A549 (cell line): ENCODE results near the gene NQO2. TPM values are rescaled to one million over a fixed set of nuclear protein-coding genes. Genes with fewer than 3 reads are reported as not detected.

Experiments used
- ATAC-seq, 2 experiments: fragments of 200-7000 bp in 1 of 2; fragments of >200 bp in 1 of 2; cut with Nextera tagmentation in 1 of 2; cut with Tn5 transposase in 1 of 2; 3 replicates each; pipeline versions ENCODE4 v1.8.0 to v1.9.1; 2018 to 2020; ENCODE audit warnings: mild to moderate bottlenecking in 1 of 2, moderate library complexity in 1 of 2
- CTCF ChIA-PET: fragments of 300-600 bp; sonication (Branson Sonifier 250); formaldehyde crosslinking; extraction: SDS; loops from one replicate; lab custom pipeline; 2021; ENCODE audit warnings: antibody characterized with exemption, inconsistent platforms; lab: Yijun Ruan, JAX
- POLR2A ChIA-PET: fragments of 350-600 bp; formaldehyde crosslinking; extraction: SDS; loops from one replicate; lab custom pipeline; 2021; ENCODE audit warnings: antibody characterized with exemption, inconsistent platforms; lab: Yijun Ruan, JAX
- DNase-seq, 2 experiments: peaks; one replicate each; pipeline versions ENCODE4 v3.0.0 to v3.0.0-alpha.2; 2011 to 2016; ENCODE audit warnings: low read depth in 1 of 2, low spot score in 1 of 2
- FAIRE-seq: peaks from 2 replicates; lab custom pipeline; 2011; peaks lifted over from hg19 to GRCh38; lab: Jason Lieb, UNC
- H3K27ac ChIP-seq, 2 experiments: fragments of >200 bp; sonication (Bioruptor Twin); formaldehyde crosslinking; 3 replicates each; pipeline ENCODE4 v1.5.1; 2016 to 2017
- H3K4me1 ChIP-seq: fragments of >200 bp; sonication (Bioruptor Twin); formaldehyde crosslinking; 3 replicates; pipeline ENCODE4 v1.6.1; 2016
- H3K4me2 ChIP-seq: fragments of >200 bp; sonication (Bioruptor Twin); formaldehyde crosslinking; 3 replicates; pipeline ENCODE4 v1.6.1; 2016
- H3K4me3 ChIP-seq: fragments of >200 bp; sonication (Bioruptor Twin); formaldehyde crosslinking; 3 replicates; pipeline ENCODE4 v1.5.1; 2016
- H3K9me3 ChIP-seq: fragments of >200 bp; sonication (Bioruptor Twin); formaldehyde crosslinking; 3 replicates; pipeline ENCODE4 v1.6.1; 2016
- CBX2 ChIP-seq: fragments of 200-600 bp; sonication (generic); IDR thresholded peaks from 2 replicates; pipeline ENCODE4 v1.6.1; 2016; ENCODE audit warnings: low read depth, mild to moderate bottlenecking, borderline replicate concordance
- CEBPB ChIP-seq, 2 experiments: fragments of >200 bp in 1 of 2; sonication (Bioruptor Twin) in 1 of 2; formaldehyde crosslinking in 1 of 2; IDR thresholded peaks; 2 replicates each; pipeline ENCODE4 v1.6.1; 2012 to 2016
- CHD2 ChIP-seq: fragments of 150-350 bp; IDR thresholded peaks from 2 replicates; pipeline ENCODE4 v1.6.1; 2014; ENCODE audit warnings: low read length; ENCODE audit not compliant: partially characterized antibody
- CHD4 ChIP-seq: fragments of 200-600 bp; sonication (generic); IDR thresholded peaks from 2 replicates; pipeline ENCODE4 v1.6.1; 2016; ENCODE audit warnings: antibody characterized with exemption, mild to moderate bottlenecking, borderline replicate concordance
- EHF ChIP-seq: fragments of 250-450 bp; sonication (Bioruptor Pico); IDR thresholded peaks from 2 replicates; pipeline ENCODE4 v1.5.0; 2020; ENCODE audit warnings: mild to moderate bottlenecking
- ESRRA ChIP-seq: fragments of 150-350 bp; IDR thresholded peaks from 2 replicates; pipeline ENCODE4 v1.6.1; 2014; ENCODE audit warnings: mild to moderate bottlenecking, low read length, borderline replicate concordance
- FOSL2 ChIP-seq, 2 experiments: fragments of 450-650 bp in 1 of 2; fragments of >200 bp in 1 of 2; sonication (Bioruptor Twin) in 1 of 2; formaldehyde crosslinking; IDR thresholded peaks; 2 replicates each; pipeline versions ENCODE4 v1.5.0 to v1.6.1; 2016 to 2020; ENCODE audit warnings: mild to moderate bottlenecking in 1 of 2, moderate library complexity in 1 of 2
- HMGXB4 ChIP-seq: fragments of 250-450 bp; sonication (Bioruptor Pico); IDR thresholded peaks from 2 replicates; pipeline ENCODE4 v1.5.0; 2021; ENCODE audit warnings: mild to moderate bottlenecking, moderate library complexity, borderline replicate concordance
- HOXA7 ChIP-seq: fragments of 250-450 bp; sonication (Bioruptor Pico); IDR thresholded peaks from 2 replicates; pipeline ENCODE4 v1.5.0; 2020; ENCODE audit warnings: mild to moderate bottlenecking, moderate library complexity
- HOXB13 ChIP-seq: fragments of 250-450 bp; sonication (Bioruptor Pico); IDR thresholded peaks from 2 replicates; pipeline ENCODE4 v1.5.0; 2020; ENCODE audit warnings: low read depth, mild to moderate bottlenecking, moderate library complexity
- MAFK ChIP-seq: fragments of 450-650 bp; IDR thresholded peaks from 2 replicates; pipeline ENCODE4 v1.6.1; 2014; ENCODE audit not compliant: partially characterized antibody
- NFE2L2 ChIP-seq: fragments of 150-350 bp; conservative IDR thresholded peaks from 2 replicates; pipeline ENCODE4 v1.6.1; 2014; ENCODE audit warnings: low read length
- NR3C1 ChIP-seq: fragments of >200 bp; sonication (Bioruptor Twin); formaldehyde crosslinking; IDR thresholded peaks from 3 replicates; pipeline ENCODE4 v1.6.1; 2017
- PHF8 ChIP-seq: fragments of 200-600 bp; sonication (generic); IDR thresholded peaks from 2 replicates; pipeline ENCODE4 v1.6.1; 2016; ENCODE audit warnings: low read depth, mild to moderate bottlenecking, antibody characterized with exemption, moderate library complexity, borderline replicate concordance
- POLR2AphosphoS2 ChIP-seq: conservative IDR thresholded peaks from 2 replicates; pipeline ENCODE4 v1.6.1; 2012; ENCODE audit warnings: low read length, improper control_type of control experiment, inconsistent platforms
- RAD21 ChIP-seq, 2 experiments: fragments of >200 bp in 1 of 2; sonication (Bioruptor Twin) in 1 of 2; formaldehyde crosslinking in 1 of 2; IDR thresholded peaks in 1 of 2; conservative IDR thresholded peaks in 1 of 2; 2 replicates in 1 of 2; 3 replicates in 1 of 2; pipeline ENCODE4 v1.6.1; 2012 to 2018; ENCODE audit warnings: inconsistent platforms in 1 of 2
- RARB ChIP-seq: fragments of 250-450 bp; sonication (Bioruptor Pico); IDR thresholded peaks from 2 replicates; pipeline ENCODE4 v1.8.0; 2021; ENCODE audit warnings: mild to moderate bottlenecking, moderate library complexity
- SMC3 ChIP-seq: fragments of >200 bp; sonication (Bioruptor Twin); formaldehyde crosslinking; IDR thresholded peaks from 3 replicates; pipeline ENCODE4 v1.6.1; 2018; ENCODE audit warnings: inconsistent platforms
- SREBF2 ChIP-seq: fragments of 450-650 bp; IDR thresholded peaks from 2 replicates; pipeline ENCODE4 v1.6.1; 2014; ENCODE audit warnings: mild to moderate bottlenecking, moderate library complexity
- TFCP2L1 ChIP-seq: fragments of 250-450 bp; sonication (Bioruptor Pico); IDR thresholded peaks from 2 replicates; pipeline ENCODE4 v1.5.0; 2021; ENCODE audit warnings: mild to moderate bottlenecking
- USF2 ChIP-seq: fragments of 450-650 bp; IDR thresholded peaks from 2 replicates; pipeline ENCODE4 v1.6.1; 2014; ENCODE audit warnings: antibody characterized with exemption
- ZC3H11A ChIP-seq: fragments of 450-650 bp; IDR thresholded peaks from 2 replicates; pipeline ENCODE4 v1.6.1; 2014; ENCODE audit warnings: antibody characterized with exemption, mild to moderate bottlenecking
- ZNF302 ChIP-seq: fragments of 250-450 bp; sonication (Bioruptor Pico); IDR thresholded peaks from 2 replicates; pipeline ENCODE4 v1.9.0; 2021; ENCODE audit warnings: inconsistent platforms, mild to moderate bottlenecking, moderate library complexity
- WGBS: methylation state at CpG from one replicate; pipeline ENCODE4 v1.1.6; 2017; ENCODE audit errors: missing lambda C conversion rate; 5-methylcytosine and 5-hydroxymethylcytosine counted together
- polyA plus RNA-seq, 4 experiments: library from polyadenylated mRNA; depleted of rRNA in 3 of 4; stranded (reverse); fragments of >200 nt; fragmentation: RNase III in 1 of 4; extraction: RNeasy Plus Mini Kit Qiagen cat#74134 plus additional on column Dnase treatment in 1 of 4; gene quantifications; 2 replicates in 3 of 4; 3 replicates in 1 of 4; pipeline ENCODE4 v1.2.3, GENCODE V29; 2011 to 2017
- TF ChIP-seq, protein P1 (sequence below): IDR thresholded peaks from 2 replicates; pipeline ENCODE4 v1.6.1; 2012; ENCODE audit warnings: low read depth, borderline replicate concordance
- TF ChIP-seq, protein P2 (sequence below): IDR thresholded peaks from 2 replicates; pipeline ENCODE4 v1.6.1; 2012
- TF ChIP-seq, protein P3 (sequence below): fragments of >200 bp; sonication (Bioruptor Twin); formaldehyde crosslinking; IDR thresholded peaks from 3 replicates; pipeline ENCODE4 v1.6.1; 2016

NQO2 gene
- polyA plus RNA-seq, 2 of the 4 experiments (the other 2 are of a cell fraction) = 67.2 to 86.5 TPM

DNA sequence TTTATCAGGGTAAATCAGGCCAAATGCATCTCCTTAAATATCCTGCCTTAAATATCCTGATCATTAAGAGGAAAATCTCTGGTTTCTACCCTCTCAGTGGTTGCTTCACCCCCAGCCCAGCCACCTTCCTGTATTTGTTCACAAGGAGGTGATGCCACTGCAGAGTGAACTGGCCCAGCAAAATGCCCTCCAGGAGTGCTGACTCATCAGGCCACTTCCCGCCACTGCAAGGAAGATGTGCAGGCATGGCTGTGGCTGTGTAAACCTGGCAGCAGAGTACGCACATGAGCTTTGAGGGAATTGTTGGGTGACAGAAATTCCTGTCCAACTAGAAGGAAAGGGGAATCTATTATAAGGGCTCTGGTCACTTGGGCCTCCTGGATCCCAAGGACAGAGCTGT lies 13.8 kb downstream of the NQO2 start:
- TF ChIP-seq SREBF2 (no peak), NR3C1 (no peak), FOSL2 (IDR thresholded peaks at IDR 0.05) (no peak), FOSL2 (CRISPR knock-in tag; IDR thresholded peaks at IDR 0.05) (peak; percentile 41), CEBPB (IDR thresholded peaks at IDR 0.05) (0 out of 4 replicates have a peak, but pooled peaks of 1 of the 2 experiments have one; percentile 11), MAFK (peak; percentile 97)
- TF ChIP-seq, protein P1, sequence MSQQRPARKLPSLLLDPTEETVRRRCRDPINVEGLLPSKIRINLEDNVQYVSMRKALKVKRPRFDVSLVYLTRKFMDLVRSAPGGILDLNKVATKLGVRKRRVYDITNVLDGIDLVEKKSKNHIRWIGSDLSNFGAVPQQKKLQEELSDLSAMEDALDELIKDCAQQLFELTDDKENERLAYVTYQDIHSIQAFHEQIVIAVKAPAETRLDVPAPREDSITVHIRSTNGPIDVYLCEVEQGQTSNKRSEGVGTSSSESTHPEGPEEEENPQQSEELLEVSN = peak; percentile 68
- TF ChIP-seq, protein P2, sequence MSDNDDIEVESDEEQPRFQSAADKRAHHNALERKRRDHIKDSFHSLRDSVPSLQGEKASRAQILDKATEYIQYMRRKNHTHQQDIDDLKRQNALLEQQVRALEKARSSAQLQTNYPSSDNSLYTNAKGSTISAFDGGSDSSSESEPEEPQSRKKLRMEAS = peak; percentile 64; the same call in 1 of the 2 replicates
- TF ChIP-seq, all 56 proteins: peak for 5
- DNase-seq (peak; percentile 40 to 66), ATAC-seq (peak; percentile 72 to 78), FAIRE-seq (no peak)
- H3K4me1 ChIP-seq = peaks cover 15% of the 10 kb centered on the region
- peak overlapping the region; percentile 32; the same call in 2 of the 3 replicates for H3K4me2 ChIP-seq
- peak overlapping the region; percentile 62 to 85; a peak in 5 of 6 replicates for H3K27ac ChIP-seq
- peaks cover 10% of the 10 kb centered on the region; the same call in 1 of the 3 replicates for H3K9me3 ChIP-seq
- no peak overlapping the region for H3K4me3 ChIP-seq
- POLR2A ChIA-PET = interaction anchor here (1.1 kb wide), 1 partner anchor 12 kb away, joined by 3 read pairs; no protein-coding TSS in a partner anchor
- CTCF ChIA-PET = no interaction called here
- WGBS = 43% methylated on average over 2 of the region's 2 CpGs

- CTCF ChIA-PET = no interaction called here
- FAIRE-seq (no peak), DNase-seq (no peak), ATAC-seq (no peak; a peak in 1 of 6 replicates)
- Histone ChIP-seq H3K4me2 (peak overlapping the region; percentile 32; the same call in 1 of the 3 replicates), H3K4me1 (peaks cover 15% of the 10 kb centered on the region), H3K9me3 (peaks cover 10% of the 10 kb centered on the region; the same call in 1 of the 3 replicates), H3K4me3 (no peak overlapping the region), H3K27ac (peak overlapping the region; percentile 62 to 85; a peak in 5 of 6 replicates)
- no peak for TF ChIP-seq RAD21 (conservative IDR thresholded peaks at IDR 0.05 in 1 of 2, IDR thresholded peaks at IDR 0.05 in 1 of 2)
- TF ChIP-seq RARB (CRISPR knock-in tag) = no peak
- no peak for TF ChIP-seq HMGXB4 (CRISPR knock-in tag)
- TF ChIP-seq CBX2 = no peak
- TF ChIP-seq NFE2L2 = no peak
- no peak for TF ChIP-seq CHD2
- no peak for TF ChIP-seq ESRRA
- no peak for TF ChIP-seq SMC3
- TF ChIP-seq ZC3H11A = no peak
- TF ChIP-seq PHF8 = no peak
- TF ChIP-seq CHD4 = no peak
- POLR2A ChIA-PET = interaction anchor here (1.1 kb wide), 1 partner anchor 12 kb away, joined by 3 read pairs; no protein-coding TSS in a partner anchor
- WGBS = 95% methylated on average over 18 of the region's 18 CpGs
Measured at GRCh38 chr6:3013901-3014674, 14.4 kb downstream of the NQO2 start.

DNA sequence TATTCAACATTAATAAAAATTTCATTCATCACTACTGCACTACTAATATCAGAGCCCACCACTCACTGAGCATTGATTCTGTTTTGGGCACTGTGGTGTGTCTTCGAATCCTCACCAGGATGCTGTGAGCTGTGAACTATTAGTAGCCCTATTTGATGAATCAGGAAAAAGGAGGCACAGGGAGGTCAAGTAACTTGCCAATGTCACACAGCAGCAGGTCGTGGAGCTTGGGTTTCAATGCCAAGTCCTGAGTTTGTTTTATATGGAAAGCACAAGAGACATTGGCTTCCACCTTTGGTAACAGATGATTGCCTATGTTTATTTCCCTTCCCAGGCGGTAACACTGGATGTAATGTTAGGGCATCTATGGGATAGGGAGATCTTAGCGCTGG lies 15.0 kb downstream of the NQO2 start:
- Histone ChIP-seq H3K4me2 (no peak overlapping the region), H3K4me3 (no peak overlapping the region), H3K4me1 (peaks cover 15% of the 10 kb centered on the region), H3K9me3 (peaks cover 10% of the 10 kb centered on the region; the same call in 1 of the 3 replicates), H3K27ac (no peak overlapping the region)
- POLR2A ChIA-PET = no interaction called here
- CTCF ChIA-PET = interaction anchor here (1.5 to 1.6 kb wide), 2 partner anchors 54 to 62 kb away, joined by 4 read pairs; partner anchors contain the start of gene RIPK1
- FAIRE-seq = no peak
- no peak for DNase-seq
- no peak for ATAC-seq
- WGBS = 86% methylated on average over 4 of the region's 4 CpGs
- TF ChIP-seq USF2 (no peak), ZC3H11A (no peak), ZNF302 (CRISPR knock-in tag) (no peak), RARB (CRISPR knock-in tag) (no peak), HOXB13 (CRISPR knock-in tag) (no peak), POLR2AphosphoS2 (no peak), HOXA7 (no peak), EHF (CRISPR knock-in tag) (no peak), CEBPB (IDR thresholded peaks at IDR 0.05) (no peak), TFCP2L1 (CRISPR knock-in tag) (no peak), SREBF2 (no peak)
- TF ChIP-seq, protein P3, sequence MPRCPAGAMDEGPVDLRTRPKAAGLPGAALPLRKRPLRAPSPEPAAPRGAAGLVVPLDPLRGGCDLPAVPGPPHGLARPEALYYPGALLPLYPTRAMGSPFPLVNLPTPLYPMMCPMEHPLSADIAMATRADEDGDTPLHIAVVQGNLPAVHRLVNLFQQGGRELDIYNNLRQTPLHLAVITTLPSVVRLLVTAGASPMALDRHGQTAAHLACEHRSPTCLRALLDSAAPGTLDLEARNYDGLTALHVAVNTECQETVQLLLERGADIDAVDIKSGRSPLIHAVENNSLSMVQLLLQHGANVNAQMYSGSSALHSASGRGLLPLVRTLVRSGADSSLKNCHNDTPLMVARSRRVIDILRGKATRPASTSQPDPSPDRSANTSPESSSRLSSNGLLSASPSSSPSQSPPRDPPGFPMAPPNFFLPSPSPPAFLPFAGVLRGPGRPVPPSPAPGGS = no peak
